ENCODE measurements around the gene RFX7.

RFX7 gene

GRCh38 chr15:56228352-56228751 is 15.3 kb downstream of the RFX7 start:
- Histone ChIP-seq H3K9me3 (ENCODE audit: insufficient read depth, low read depth, low read length) (peaks cover 6% of the 10 kb centered on the region), H3K4ac (ENCODE audit: low read depth, low read length) (no peak overlapping the region), H2BK12ac (ENCODE audit: low read length) (no peak overlapping the region), H3K4me3 (ENCODE audit: low read depth, low read length) (no peak overlapping the region), H3K27me3 (ENCODE audit: insufficient read depth, low read length) (no peaks in the 10 kb centered on the region), H3K23ac (ENCODE audit: low read length) (no peak overlapping the region), H3K79me1 (ENCODE audit: low read length) (no peaks in the 10 kb centered on the region), H3K79me2 (ENCODE audit: control insufficient read depth, insufficient read depth, low read length, poor library complexity) (no peaks in the 10 kb centered on the region), H3K18ac (ENCODE audit: low read length) (no peak overlapping the region), H3K36me3 (ENCODE audit: control insufficient read depth in 1 of 2, insufficient read depth in 2 of 2, low read length in 2 of 2) (peaks cover 5 to 9% of the 10 kb centered on the region in 2 experiments), H4K12ac (ENCODE audit: low read depth, low read length) (no peak overlapping the region), H3K4me2 (ENCODE audit: low read length) (no peak overlapping the region), H3K14ac (ENCODE audit: low read length) (no peak overlapping the region), H2BK5ac (ENCODE audit: low read depth, low read length, poor library complexity) (no peak overlapping the region), H4K91ac (ENCODE audit: low read depth, low read length) (no peak overlapping the region), H3K27ac (ENCODE audit: low read depth, low read length) (no peak overlapping the region), H3K4me1 (ENCODE audit: control insufficient read depth in 1 of 2, insufficient read depth in 2 of 2, low read length in 2 of 2) (no peaks in the 10 kb centered on the region), H3K9ac (ENCODE audit: low read length) (no peak overlapping the region), H2BK120ac (ENCODE audit: insufficient read depth, low read length, poor library complexity) (no peak overlapping the region), H4K8ac (ENCODE audit: low read depth, low read length) (no peak overlapping the region), H2AFZ (ENCODE audit: insufficient read depth, low read length, poor library complexity) (no peak overlapping the region), H2AK5ac (ENCODE audit: low read length) (no peak overlapping the region)
- no peak for DNase-seq

DNA sequence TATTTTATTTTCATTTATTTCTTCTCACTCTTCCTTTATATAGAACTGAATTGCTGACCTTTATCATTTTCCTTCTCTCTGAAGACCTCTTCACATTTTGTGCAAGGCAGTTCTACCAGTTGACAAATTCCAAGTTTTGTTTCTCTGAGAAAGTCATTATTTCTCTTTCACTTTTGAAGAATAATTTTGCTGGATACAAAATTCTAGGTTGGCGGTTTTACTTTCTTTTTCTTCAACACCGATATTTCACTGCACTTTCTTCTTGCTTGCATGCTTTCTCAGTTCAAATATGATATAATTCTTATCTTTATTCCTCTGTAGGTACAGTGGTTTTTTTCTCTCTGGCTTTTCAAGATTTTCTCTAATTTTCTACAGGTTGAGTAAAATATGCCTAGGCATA is 15.9 kb downstream of the RFX7 start:
- Histone ChIP-seq H4K12ac (ENCODE audit: low read depth, low read length) (no peak overlapping the region), H3K4me3 (ENCODE audit: low read depth, low read length) (no peak overlapping the region), H2BK5ac (ENCODE audit: low read depth, low read length, poor library complexity) (no peak overlapping the region), H3K9me3 (ENCODE audit: insufficient read depth, low read depth, low read length) (peaks cover 6% of the 10 kb centered on the region), H2BK12ac (ENCODE audit: low read length) (no peak overlapping the region), H2AK5ac (ENCODE audit: low read length) (no peak overlapping the region), H4K8ac (ENCODE audit: low read depth, low read length) (no peak overlapping the region), H2AFZ (ENCODE audit: insufficient read depth, low read length, poor library complexity) (no peak overlapping the region), H3K27me3 (ENCODE audit: insufficient read depth, low read length) (no peaks in the 10 kb centered on the region), H3K27ac (ENCODE audit: low read depth, low read length) (no peak overlapping the region), H3K4ac (ENCODE audit: low read depth, low read length) (no peak overlapping the region), H3K4me2 (ENCODE audit: low read length) (no peak overlapping the region), H3K18ac (ENCODE audit: low read length) (no peak overlapping the region), H3K79me1 (ENCODE audit: low read length) (no peaks in the 10 kb centered on the region), H3K9ac (ENCODE audit: low read length) (no peak overlapping the region), H3K14ac (ENCODE audit: low read length) (no peak overlapping the region), H3K23ac (ENCODE audit: low read length) (no peak overlapping the region), H3K36me3 (ENCODE audit: control insufficient read depth in 1 of 2, insufficient read depth in 2 of 2, low read length in 2 of 2) (peaks cover 5 to 9% of the 10 kb centered on the region in 2 experiments), H3K79me2 (ENCODE audit: control insufficient read depth, insufficient read depth, low read length, poor library complexity) (no peaks in the 10 kb centered on the region), H4K91ac (ENCODE audit: low read depth, low read length) (no peak overlapping the region), H2BK120ac (ENCODE audit: insufficient read depth, low read length, poor library complexity) (no peak overlapping the region), H3K4me1 (ENCODE audit: control insufficient read depth in 1 of 2, insufficient read depth in 2 of 2, low read length in 2 of 2) (no peaks in the 10 kb centered on the region)
- no peak for DNase-seq
- no CpG with 5 or more reads among the region's 2 CpGs for WGBS (ENCODE audit: extremely low coverage, insufficient coverage, insufficient read length)

DNA sequence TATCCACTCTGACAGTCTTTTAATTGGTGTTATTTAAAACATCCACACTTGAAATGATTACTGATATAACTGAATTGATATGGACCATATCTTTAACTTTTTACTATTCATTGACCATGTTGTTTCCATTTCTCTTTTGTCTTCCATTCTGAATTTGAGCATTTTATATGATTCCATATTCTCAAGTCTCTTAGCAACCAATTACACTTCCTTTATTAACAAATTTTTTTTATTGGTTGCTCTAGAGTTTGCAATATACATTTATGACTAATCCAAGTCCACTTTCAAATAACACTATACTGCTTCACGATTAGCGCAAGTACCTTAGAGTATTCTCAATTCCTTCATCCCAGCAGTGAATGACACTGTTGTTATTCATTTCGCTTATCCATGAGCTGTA is 16.4 kb downstream of the RFX7 start:
- Histone ChIP-seq H2AFZ (ENCODE audit: insufficient read depth, low read length, poor library complexity) (no peak overlapping the region), H3K9ac (ENCODE audit: low read length) (no peak overlapping the region), H2AK5ac (ENCODE audit: low read length) (no peak overlapping the region), H3K23ac (ENCODE audit: low read length) (no peak overlapping the region), H3K4me3 (ENCODE audit: low read depth, low read length) (no peak overlapping the region), H3K4me1 (ENCODE audit: control insufficient read depth in 1 of 2, insufficient read depth in 2 of 2, low read length in 2 of 2) (no peaks in the 10 kb centered on the region), H3K36me3 (ENCODE audit: control insufficient read depth in 1 of 2, insufficient read depth in 2 of 2, low read length in 2 of 2) (peaks cover 5 to 9% of the 10 kb centered on the region in 2 experiments), H4K12ac (ENCODE audit: low read depth, low read length) (no peak overlapping the region), H3K4ac (ENCODE audit: low read depth, low read length) (no peak overlapping the region), H3K14ac (ENCODE audit: low read length) (no peak overlapping the region), H3K9me3 (ENCODE audit: insufficient read depth, low read depth, low read length) (peaks cover 5% of the 10 kb centered on the region), H4K91ac (ENCODE audit: low read depth, low read length) (no peak overlapping the region), H3K4me2 (ENCODE audit: low read length) (no peak overlapping the region), H3K79me2 (ENCODE audit: control insufficient read depth, insufficient read depth, low read length, poor library complexity) (no peaks in the 10 kb centered on the region), H3K79me1 (ENCODE audit: low read length) (no peaks in the 10 kb centered on the region), H4K8ac (ENCODE audit: low read depth, low read length) (no peak overlapping the region), H2BK5ac (ENCODE audit: low read depth, low read length, poor library complexity) (no peak overlapping the region), H2BK12ac (ENCODE audit: low read length) (no peak overlapping the region), H3K18ac (ENCODE audit: low read length) (no peak overlapping the region), H3K27ac (ENCODE audit: low read depth, low read length) (no peak overlapping the region), H2BK120ac (ENCODE audit: insufficient read depth, low read length, poor library complexity) (no peak overlapping the region), H3K27me3 (ENCODE audit: insufficient read depth, low read length) (no peaks in the 10 kb centered on the region)
- DNase-seq: no peak
- WGBS (ENCODE audit: extremely low coverage, insufficient coverage, insufficient read length): no CpG with 5 or more reads among the region's 3 CpGs

DNA sequence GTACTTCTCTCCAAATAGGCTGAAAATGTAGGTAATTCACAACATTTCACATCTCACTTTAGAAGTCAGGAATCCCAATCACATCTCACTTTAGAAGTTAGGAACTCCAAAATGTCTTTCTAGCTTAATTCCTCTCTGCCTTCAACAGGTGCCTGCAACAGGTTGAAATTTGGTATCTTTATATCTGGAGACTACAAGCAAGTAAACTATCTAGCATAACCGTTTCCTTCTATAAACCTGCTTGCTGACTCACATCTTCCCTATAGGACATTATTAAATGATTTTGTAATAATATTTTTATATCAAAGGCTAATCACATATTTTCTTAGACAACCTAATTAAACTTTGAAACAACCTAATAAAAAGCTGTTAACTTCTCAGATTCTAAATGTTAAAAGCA is 18.2 kb downstream of the RFX7 start:
- no peak overlapping the region for H4K12ac ChIP-seq (ENCODE audit: low read depth, low read length)
- no peak overlapping the region for H3K4ac ChIP-seq (ENCODE audit: low read depth, low read length)
- no peak overlapping the region for H4K91ac ChIP-seq (ENCODE audit: low read depth, low read length)
- no peak overlapping the region for H3K27ac ChIP-seq (ENCODE audit: low read depth, low read length)
- H3K23ac ChIP-seq (ENCODE audit: low read length): no peak overlapping the region
- no peak overlapping the region for H2BK12ac ChIP-seq (ENCODE audit: low read length)
- H3K14ac ChIP-seq (ENCODE audit: low read length): no peak overlapping the region
- H3K9ac ChIP-seq (ENCODE audit: low read length): no peak overlapping the region
- no peaks in the 10 kb centered on the region for H3K27me3 ChIP-seq (ENCODE audit: insufficient read depth, low read length)
- H3K4me2 ChIP-seq (ENCODE audit: low read length): no peak overlapping the region
- H2BK5ac ChIP-seq (ENCODE audit: low read depth, low read length, poor library complexity): no peak overlapping the region
- no peak overlapping the region for H3K18ac ChIP-seq (ENCODE audit: low read length)
- H3K79me1 ChIP-seq (ENCODE audit: low read length): no peaks in the 10 kb centered on the region
- no peaks in the 10 kb centered on the region for H3K4me1 ChIP-seq (ENCODE audit: control insufficient read depth in 1 of 2, insufficient read depth in 2 of 2, low read length in 2 of 2)
- H4K8ac ChIP-seq (ENCODE audit: low read depth, low read length): no peak overlapping the region
- H3K79me2 ChIP-seq (ENCODE audit: control insufficient read depth, insufficient read depth, low read length, poor library complexity): no peaks in the 10 kb centered on the region
- DNase-seq: no peak
- H2AK5ac ChIP-seq (ENCODE audit: low read length): no peak overlapping the region
- H3K36me3 ChIP-seq (ENCODE audit: control insufficient read depth in 1 of 2, insufficient read depth in 2 of 2, low read length in 2 of 2): peaks cover 0 to 3% of the 10 kb centered on the region in 2 experiments
- H2BK120ac ChIP-seq (ENCODE audit: insufficient read depth, low read length, poor library complexity): no peak overlapping the region
- H3K4me3 ChIP-seq (ENCODE audit: low read depth, low read length): no peak overlapping the region
- no peaks in the 10 kb centered on the region for H3K9me3 ChIP-seq (ENCODE audit: insufficient read depth, low read depth, low read length)
- no peak overlapping the region for H2AFZ ChIP-seq (ENCODE audit: insufficient read depth, low read length, poor library complexity)
- no CpG with 5 or more reads among the region's 1 CpG for WGBS (ENCODE audit: extremely low coverage, insufficient coverage, insufficient read length)

Data from trophoblast cell (in vitro differentiated cells and primary cell).